AG09319 (cell line): ENCODE data around the gene ST8SIA1.
A peak's percentile ranks its signal among the peaks of the same experiment; 100 is the strongest.

Experiments used
- DNase-seq: peaks from one replicate; pipeline ENCODE4 v3.0.0-alpha.2; 2010; ENCODE audit warnings: low read depth; ENCODE audit errors: extremely low read depth
- TF ChIP-seq, protein P1 (sequence below): IDR thresholded peaks from 2 replicates; pipeline ENCODE4 v1.5.1; 2011; ENCODE audit warnings: low read depth, mild to moderate bottlenecking, inconsistent platforms, low read length, moderate library complexity

The ST8SIA1 gene

DNA sequence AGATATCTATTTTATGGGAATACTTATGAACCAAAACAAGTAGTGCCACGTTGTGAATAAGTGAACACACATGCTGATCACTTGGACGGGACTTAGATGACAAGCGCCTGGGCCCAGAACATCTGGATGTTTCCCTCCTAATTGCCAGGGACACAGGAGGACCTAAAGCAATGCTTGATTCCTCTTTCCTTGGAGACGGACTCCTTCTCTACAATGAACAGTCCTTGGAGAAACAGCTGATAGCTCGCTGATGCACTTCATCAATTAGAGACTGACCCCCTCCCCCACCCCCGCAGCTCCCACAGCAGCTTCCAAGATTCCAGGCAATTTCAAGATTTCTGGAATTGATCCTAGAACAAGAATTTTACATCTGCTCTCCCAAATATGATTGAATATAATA lies 86.4 kb downstream of the ST8SIA1 start:
- TF ChIP-seq, protein P1, sequence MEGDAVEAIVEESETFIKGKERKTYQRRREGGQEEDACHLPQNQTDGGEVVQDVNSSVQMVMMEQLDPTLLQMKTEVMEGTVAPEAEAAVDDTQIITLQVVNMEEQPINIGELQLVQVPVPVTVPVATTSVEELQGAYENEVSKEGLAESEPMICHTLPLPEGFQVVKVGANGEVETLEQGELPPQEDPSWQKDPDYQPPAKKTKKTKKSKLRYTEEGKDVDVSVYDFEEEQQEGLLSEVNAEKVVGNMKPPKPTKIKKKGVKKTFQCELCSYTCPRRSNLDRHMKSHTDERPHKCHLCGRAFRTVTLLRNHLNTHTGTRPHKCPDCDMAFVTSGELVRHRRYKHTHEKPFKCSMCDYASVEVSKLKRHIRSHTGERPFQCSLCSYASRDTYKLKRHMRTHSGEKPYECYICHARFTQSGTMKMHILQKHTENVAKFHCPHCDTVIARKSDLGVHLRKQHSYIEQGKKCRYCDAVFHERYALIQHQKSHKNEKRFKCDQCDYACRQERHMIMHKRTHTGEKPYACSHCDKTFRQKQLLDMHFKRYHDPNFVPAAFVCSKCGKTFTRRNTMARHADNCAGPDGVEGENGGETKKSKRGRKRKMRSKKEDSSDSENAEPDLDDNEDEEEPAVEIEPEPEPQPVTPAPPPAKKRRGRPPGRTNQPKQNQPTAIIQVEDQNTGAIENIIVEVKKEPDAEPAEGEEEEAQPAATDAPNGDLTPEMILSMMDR = no peak
- no peak for DNase-seq

DNA sequence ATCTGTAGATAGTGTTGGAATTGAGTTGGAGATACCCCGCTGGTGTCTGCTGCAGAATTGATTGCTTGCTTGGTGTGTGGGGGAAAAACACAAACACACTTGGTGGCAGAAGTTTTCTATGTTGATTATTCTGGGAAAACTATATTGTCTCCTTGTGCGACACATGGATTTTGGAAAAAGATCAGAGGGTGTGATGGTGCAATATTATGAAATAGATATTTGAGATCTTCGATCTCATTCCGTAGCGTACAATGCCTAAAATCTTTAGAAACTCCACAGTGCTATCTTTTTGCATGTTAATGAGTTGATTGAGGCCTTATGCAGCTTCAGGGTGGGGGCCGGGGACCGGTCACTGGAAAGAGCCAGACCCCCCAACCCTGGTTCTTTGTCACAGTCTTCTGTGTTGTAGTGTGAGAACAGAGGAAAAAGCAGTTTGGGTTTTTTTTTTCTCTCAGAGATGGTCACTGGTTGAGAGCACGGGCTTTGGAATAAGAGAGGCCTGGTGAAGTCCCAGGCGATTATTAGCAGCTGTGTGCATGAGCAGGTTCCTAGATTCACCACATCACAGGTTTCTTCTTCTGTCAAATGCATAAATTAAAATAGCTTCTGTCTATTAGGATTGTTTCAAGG lies 88.2 kb downstream of the ST8SIA1 start:
- DNase-seq = no peak
- TF ChIP-seq, protein P1 = no peak

DNA sequence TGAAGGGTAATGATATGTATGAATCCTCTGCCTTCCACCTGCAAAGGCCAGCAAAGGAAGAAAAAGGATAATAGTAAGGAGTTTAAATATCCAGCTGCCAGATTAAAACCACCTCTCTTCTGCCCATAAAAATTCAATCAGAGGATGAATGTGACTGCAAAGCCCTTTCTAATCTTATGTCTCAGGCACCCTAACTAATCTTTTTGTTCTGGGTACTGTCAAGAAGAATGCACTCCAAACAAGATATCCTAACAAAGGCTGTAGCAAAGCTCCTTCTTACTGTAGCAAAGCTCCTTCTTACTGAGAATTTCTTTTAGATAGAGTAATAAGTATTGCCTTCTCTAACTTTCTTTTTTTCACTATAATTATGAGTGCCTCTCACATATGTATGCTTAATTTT lies 91.8 kb downstream of the ST8SIA1 start:
- no peak for DNase-seq
- TF ChIP-seq, protein P1 = no peak

DNA sequence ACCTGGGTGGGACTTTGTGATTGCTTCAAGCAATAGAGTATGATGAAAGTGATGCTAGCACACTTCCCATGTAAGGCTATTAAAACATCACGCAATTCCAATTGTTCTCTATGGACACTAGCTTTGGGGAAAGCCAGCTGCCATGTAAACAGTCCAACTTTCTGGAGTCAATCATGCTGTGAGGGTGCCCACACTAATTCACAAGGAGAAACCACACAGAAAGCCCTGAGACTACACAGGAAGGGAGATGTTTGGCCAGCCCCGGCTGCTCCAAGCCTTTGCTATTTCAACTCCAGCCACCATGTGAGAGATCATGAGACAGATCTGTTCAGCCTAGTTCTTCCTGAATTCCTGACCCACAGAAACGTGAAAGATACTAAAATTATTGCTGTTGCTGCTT lies 96.3 kb downstream of the ST8SIA1 start:
- DNase-seq = no peak
- TF ChIP-seq, protein P1 = no peak

DNA sequence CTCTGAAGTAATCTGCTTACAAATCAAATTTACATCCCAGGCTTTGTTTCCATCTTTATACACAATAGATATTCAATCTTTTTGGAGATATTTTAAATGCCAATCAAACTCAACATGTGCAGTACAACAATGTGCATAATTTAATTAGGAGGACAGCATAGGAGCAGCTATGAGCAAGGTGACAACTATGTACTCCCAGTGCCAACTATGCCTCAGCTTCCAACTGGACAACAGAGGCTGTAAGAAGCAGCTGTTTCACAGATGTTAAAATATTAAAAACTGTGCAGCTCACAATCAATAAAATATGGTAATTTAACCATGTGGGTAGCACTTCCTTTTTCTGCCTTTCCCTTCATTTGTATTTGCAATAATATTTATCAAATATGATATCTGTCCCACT lies 99.9 kb downstream of the ST8SIA1 start:
- peak; percentile 62 for DNase-seq
- TF ChIP-seq, protein P1 = no peak

DNA sequence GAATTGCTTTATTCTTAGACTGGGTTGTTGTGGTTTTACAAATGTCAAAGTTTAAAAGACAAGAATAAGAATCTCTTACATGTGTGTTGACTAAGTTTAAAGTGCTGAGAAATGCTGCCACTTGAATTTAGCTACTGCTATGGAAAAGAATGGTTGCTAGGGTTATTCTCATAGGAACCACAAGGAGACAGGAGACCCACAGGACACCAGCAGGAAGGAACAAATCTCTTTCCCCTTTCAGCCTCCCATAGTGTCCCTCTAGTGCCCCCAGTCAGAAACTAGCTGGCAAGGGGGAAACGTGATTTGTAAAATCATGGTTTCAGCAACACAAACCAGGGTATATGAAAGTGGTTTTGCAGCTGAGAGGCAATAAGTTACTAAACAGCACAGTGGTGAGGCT lies 102.7 kb downstream of the ST8SIA1 start:
- TF ChIP-seq, protein P1 = peak; percentile 13
- DNase-seq = no peak

DNA sequence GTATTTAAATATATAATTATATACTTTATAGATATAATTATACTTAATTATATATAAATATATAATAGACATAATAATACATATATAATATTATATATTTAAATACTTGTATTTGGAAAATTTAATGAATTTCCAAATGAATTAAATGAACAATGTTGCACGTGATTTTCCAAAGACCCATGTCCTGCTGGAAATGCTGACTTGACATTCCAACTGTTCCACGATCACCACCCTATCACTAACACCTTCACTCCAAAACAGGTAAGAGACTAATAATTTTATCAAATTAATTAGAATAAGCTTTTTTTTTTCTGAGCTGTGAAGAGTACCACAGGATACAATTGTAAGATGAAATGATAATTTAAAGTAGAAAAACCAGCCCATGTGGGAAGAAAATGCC lies 103.4 kb downstream of the ST8SIA1 start:
- TF ChIP-seq, protein P1 = no peak
- no peak for DNase-seq
